HEK293 (cell line): ENCODE measurements around the gene BRIX1.

Source experiments
- EGR2 ChIP-seq: fragments of 450-650 bp; formaldehyde crosslinking; IDR thresholded peaks from 2 replicates; pipeline ENCODE4 v1.5.1; 2016; ENCODE audit warnings: low read depth, missing biosample characterization, missing genetic modification characterization
- GLI4 ChIP-seq: fragments of 450-650 bp; formaldehyde crosslinking; IDR thresholded peaks from 2 replicates; pipeline ENCODE4 v1.5.1; 2016; ENCODE audit warnings: missing biosample characterization, missing genetic modification characterization
- INSM2 ChIP-seq: fragments of 450-650 bp; formaldehyde crosslinking; IDR thresholded peaks from 2 replicates; pipeline ENCODE4 v1.5.1; 2016; ENCODE audit warnings: missing biosample characterization, missing genetic modification characterization
- KLF17 ChIP-seq: fragments of 450-650 bp; formaldehyde crosslinking; IDR thresholded peaks from 2 replicates; pipeline ENCODE4 v1.5.1; 2016; ENCODE audit warnings: missing biosample characterization, missing genetic modification characterization
- KLF9 ChIP-seq: fragments of 450-650 bp; formaldehyde crosslinking; IDR thresholded peaks from 2 replicates; pipeline ENCODE4 v1.5.1; 2016; ENCODE audit warnings: missing biosample characterization, missing genetic modification characterization, low read depth
- MYNN ChIP-seq: fragments of 450-650 bp; formaldehyde crosslinking; IDR thresholded peaks from 2 replicates; pipeline ENCODE4 v1.5.1; 2016; ENCODE audit warnings: missing biosample characterization, missing genetic modification characterization, borderline replicate concordance
- YY2 ChIP-seq: fragments of 450-650 bp; formaldehyde crosslinking; IDR thresholded peaks from 2 replicates; pipeline ENCODE4 v1.5.1; 2016; ENCODE audit warnings: missing biosample characterization, missing genetic modification characterization
- ZNF146 ChIP-seq: fragments of 450-650 bp; formaldehyde crosslinking; IDR thresholded peaks from 2 replicates; pipeline ENCODE4 v1.5.1; 2016; ENCODE audit warnings: missing biosample characterization, missing genetic modification characterization
- ZNF155 ChIP-seq: fragments of 450-650 bp; formaldehyde crosslinking; IDR thresholded peaks from 2 replicates; pipeline ENCODE4 v1.5.1; 2016; ENCODE audit warnings: missing biosample characterization, missing genetic modification characterization
- ZNF174 ChIP-seq: fragments of 450-650 bp; formaldehyde crosslinking; IDR thresholded peaks from 2 replicates; pipeline ENCODE4 v1.5.0; 2017; ENCODE audit warnings: missing biosample characterization, mild to moderate bottlenecking, missing genetic modification characterization
- ZNF214 ChIP-seq: fragments of 450-650 bp; formaldehyde crosslinking; IDR thresholded peaks from 2 replicates; pipeline ENCODE4 v1.5.1; 2017; ENCODE audit warnings: missing biosample characterization, mild to moderate bottlenecking, missing genetic modification characterization, borderline replicate concordance
- ZNF223 ChIP-seq: fragments of 450-650 bp; formaldehyde crosslinking; IDR thresholded peaks from 2 replicates; pipeline ENCODE4 v1.5.1; 2016; ENCODE audit warnings: missing biosample characterization, missing genetic modification characterization
- ZNF274 ChIP-seq, 2 experiments: fragments of 200-500 bp in 1 of 2; fragments of 450-650 bp in 1 of 2; sonication (Bioruptor generic) in 1 of 2; formaldehyde crosslinking in 1 of 2; IDR thresholded peaks; 2 replicates each; pipeline versions ENCODE4 v1.5.1 to v1.6.1; 2014 to 2016; ENCODE audit warnings: borderline replicate concordance in 1 of 2, inconsistent platforms in 1 of 2, low read length in 1 of 2, missing biosample characterization in 1 of 2, missing genetic modification characterization in 1 of 2
- ZNF302 ChIP-seq: fragments of 450-650 bp; formaldehyde crosslinking; IDR thresholded peaks from 2 replicates; pipeline ENCODE4 v1.5.1; 2016; ENCODE audit warnings: missing biosample characterization, missing genetic modification characterization, low read depth
- ZNF391 ChIP-seq: fragments of 450-650 bp; formaldehyde crosslinking; IDR thresholded peaks from 2 replicates; pipeline ENCODE4 v1.5.1; 2016; ENCODE audit warnings: low read depth, missing biosample characterization, missing genetic modification characterization, borderline replicate concordance
- ZNF501 ChIP-seq: fragments of 450-650 bp; formaldehyde crosslinking; IDR thresholded peaks from 2 replicates; pipeline ENCODE4 v1.5.1; 2016; ENCODE audit warnings: missing biosample characterization, missing genetic modification characterization
- ZNF555 ChIP-seq: fragments of 450-650 bp; formaldehyde crosslinking; conservative IDR thresholded peaks from 2 replicates; pipeline ENCODE4 v1.5.1; 2017; ENCODE audit warnings: missing biosample characterization, mild to moderate bottlenecking, missing genetic modification characterization, inconsistent platforms
- ZNF560 ChIP-seq: fragments of 450-650 bp; formaldehyde crosslinking; IDR thresholded peaks from 2 replicates; pipeline ENCODE4 v1.5.1; 2017; ENCODE audit warnings: missing biosample characterization, missing genetic modification characterization, borderline replicate concordance
- ZNF610 ChIP-seq: fragments of 450-650 bp; formaldehyde crosslinking; IDR thresholded peaks from 2 replicates; pipeline ENCODE4 v1.5.1; 2016; ENCODE audit warnings: missing biosample characterization, missing genetic modification characterization, borderline replicate concordance
- ZNF677 ChIP-seq: fragments of 450-650 bp; IDR thresholded peaks from 2 replicates; pipeline ENCODE4 v1.5.0; 2018; ENCODE audit warnings: missing biosample characterization, mild to moderate bottlenecking, missing genetic modification characterization, moderate library complexity
- ZNF692 ChIP-seq: fragments of 450-650 bp; formaldehyde crosslinking; IDR thresholded peaks from 2 replicates; pipeline ENCODE4 v1.5.1; 2016; ENCODE audit warnings: missing biosample characterization, missing genetic modification characterization
- ZNF792 ChIP-seq: fragments of 450-650 bp; formaldehyde crosslinking; IDR thresholded peaks from 2 replicates; pipeline ENCODE4 v1.5.1; 2016; ENCODE audit warnings: missing biosample characterization, missing genetic modification characterization
- ZNF830 ChIP-seq: fragments of 450-650 bp; IDR thresholded peaks from 2 replicates; pipeline ENCODE4 v1.5.0; 2018; ENCODE audit warnings: missing biosample characterization, missing genetic modification characterization, low read depth, mild to moderate bottlenecking, moderate library complexity
- TF ChIP-seq, protein P1 (sequence below): fragments of 450-650 bp; formaldehyde crosslinking; IDR thresholded peaks from 2 replicates; pipeline ENCODE4 v1.5.1; 2016; ENCODE audit warnings: missing biosample characterization, missing genetic modification characterization
- TF ChIP-seq, protein P2 (sequence below): fragments of 450-650 bp; formaldehyde crosslinking; IDR thresholded peaks from 2 replicates; pipeline ENCODE4 v1.5.1; 2016; ENCODE audit warnings: missing biosample characterization, missing genetic modification characterization
- TF ChIP-seq, protein P3 (sequence below): fragments of 450-650 bp; formaldehyde crosslinking; IDR thresholded peaks from 2 replicates; pipeline ENCODE4 v1.5.1; 2016; ENCODE audit warnings: missing biosample characterization, missing genetic modification characterization
- TF ChIP-seq, protein P4 (sequence below): fragments of 450-650 bp; formaldehyde crosslinking; IDR thresholded peaks from 2 replicates; pipeline ENCODE4 v1.5.1; 2017; ENCODE audit warnings: missing biosample characterization, missing genetic modification characterization

Gene BRIX1

GRCh38 chr5:34929720-34930461 is 14.4 kb downstream of the BRIX1 start (continued):
- TF ChIP-seq, protein P1, sequence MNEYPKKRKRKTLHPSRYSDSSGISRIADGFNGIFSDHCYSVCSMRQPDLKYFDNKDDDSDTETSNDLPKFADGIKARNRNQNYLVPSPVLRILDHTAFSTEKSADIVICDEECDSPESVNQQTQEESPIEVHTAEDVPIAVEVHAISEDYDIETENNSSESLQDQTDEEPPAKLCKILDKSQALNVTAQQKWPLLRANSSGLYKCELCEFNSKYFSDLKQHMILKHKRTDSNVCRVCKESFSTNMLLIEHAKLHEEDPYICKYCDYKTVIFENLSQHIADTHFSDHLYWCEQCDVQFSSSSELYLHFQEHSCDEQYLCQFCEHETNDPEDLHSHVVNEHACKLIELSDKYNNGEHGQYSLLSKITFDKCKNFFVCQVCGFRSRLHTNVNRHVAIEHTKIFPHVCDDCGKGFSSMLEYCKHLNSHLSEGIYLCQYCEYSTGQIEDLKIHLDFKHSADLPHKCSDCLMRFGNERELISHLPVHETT (tag by site-specific recombination): no peak
- TF ChIP-seq ZNF677 (tag by site-specific recombination) (no peak), ZNF692 (tag by site-specific recombination) (peak; percentile 73), ZNF174 (no peak), ZNF274 (IDR thresholded peaks at IDR 0.05; ENCODE audit: low read length) (no peak), ZNF274 (tag by site-specific recombination; IDR thresholded peaks at IDR 0.05; ENCODE audit: borderline replicate concordance) (no peak), KLF17 (peak; percentile 86), YY2 (tag by site-specific recombination) (no peak), MYNN (tag by site-specific recombination) (peak; percentile 42; the same call in 1 of the 2 replicates), ZNF223 (tag by site-specific recombination) (no peak), EGR2 (no peak), ZNF146 (tag by site-specific recombination) (no peak), ZNF555 (tag by site-specific recombination) (no peak), ZNF214 (no peak), ZNF391 (tag by site-specific recombination) (peak; percentile 34; the same call in 1 of the 2 replicates), INSM2 (peak; percentile 51; the same call in 1 of the 2 replicates), GLI4 (tag by site-specific recombination) (no peak), ZNF155 (no peak), ZNF610 (tag by site-specific recombination) (0 out of 2 replicates have a peak, but pooled peaks have one; percentile 52), ZNF560 (tag by site-specific recombination) (no peak), ZNF501 (tag by site-specific recombination) (peak; percentile 85), ZNF302 (tag by site-specific recombination) (no peak), ZNF792 (tag by site-specific recombination) (no peak), KLF9 (tag by site-specific recombination) (peak; percentile 56), ZNF830 (tag by site-specific recombination) (no peak)
- TF ChIP-seq, protein P2, sequence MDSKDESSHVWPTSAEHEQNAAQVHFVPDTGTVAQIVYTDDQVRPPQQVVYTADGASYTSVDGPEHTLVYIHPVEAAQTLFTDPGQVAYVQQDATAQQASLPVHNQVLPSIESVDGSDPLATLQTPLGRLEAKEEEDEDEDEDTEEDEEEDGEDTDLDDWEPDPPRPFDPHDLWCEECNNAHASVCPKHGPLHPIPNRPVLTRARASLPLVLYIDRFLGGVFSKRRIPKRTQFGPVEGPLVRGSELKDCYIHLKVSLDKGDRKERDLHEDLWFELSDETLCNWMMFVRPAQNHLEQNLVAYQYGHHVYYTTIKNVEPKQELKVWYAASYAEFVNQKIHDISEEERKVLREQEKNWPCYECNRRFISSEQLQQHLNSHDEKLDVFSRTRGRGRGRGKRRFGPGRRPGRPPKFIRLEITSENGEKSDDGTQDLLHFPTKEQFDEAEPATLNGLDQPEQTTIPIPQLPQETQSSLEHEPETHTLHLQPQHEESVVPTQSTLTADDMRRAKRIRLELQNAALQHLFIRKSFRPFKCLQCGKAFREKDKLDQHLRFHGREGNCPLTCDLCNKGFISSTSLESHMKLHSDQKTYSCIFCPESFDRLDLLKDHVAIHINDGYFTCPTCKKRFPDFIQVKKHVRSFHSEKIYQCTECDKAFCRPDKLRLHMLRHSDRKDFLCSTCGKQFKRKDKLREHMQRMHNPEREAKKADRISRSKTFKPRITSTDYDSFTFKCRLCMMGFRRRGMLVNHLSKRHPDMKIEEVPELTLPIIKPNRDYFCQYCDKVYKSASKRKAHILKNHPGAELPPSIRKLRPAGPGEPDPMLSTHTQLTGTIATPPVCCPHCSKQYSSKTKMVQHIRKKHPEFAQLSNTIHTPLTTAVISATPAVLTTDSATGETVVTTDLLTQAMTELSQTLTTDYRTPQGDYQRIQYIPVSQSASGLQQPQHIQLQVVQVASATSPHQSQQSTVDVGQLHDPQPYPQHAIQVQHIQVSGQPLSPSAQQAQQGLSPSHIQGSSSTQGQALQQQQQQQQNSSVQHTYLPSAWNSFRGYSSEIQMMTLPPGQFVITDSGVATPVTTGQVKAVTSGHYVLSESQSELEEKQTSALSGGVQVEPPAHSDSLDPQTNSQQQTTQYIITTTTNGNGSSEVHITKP (tag by site-specific recombination): 0 out of 2 replicates have a peak, but pooled peaks have one; percentile 23
- TF ChIP-seq, protein P3, sequence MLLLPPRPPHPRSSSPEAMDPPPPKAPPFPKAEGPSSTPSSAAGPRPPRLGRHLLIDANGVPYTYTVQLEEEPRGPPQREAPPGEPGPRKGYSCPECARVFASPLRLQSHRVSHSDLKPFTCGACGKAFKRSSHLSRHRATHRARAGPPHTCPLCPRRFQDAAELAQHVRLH: 0 out of 2 replicates have a peak, but pooled peaks have one; percentile 16
- TF ChIP-seq, protein P4, sequence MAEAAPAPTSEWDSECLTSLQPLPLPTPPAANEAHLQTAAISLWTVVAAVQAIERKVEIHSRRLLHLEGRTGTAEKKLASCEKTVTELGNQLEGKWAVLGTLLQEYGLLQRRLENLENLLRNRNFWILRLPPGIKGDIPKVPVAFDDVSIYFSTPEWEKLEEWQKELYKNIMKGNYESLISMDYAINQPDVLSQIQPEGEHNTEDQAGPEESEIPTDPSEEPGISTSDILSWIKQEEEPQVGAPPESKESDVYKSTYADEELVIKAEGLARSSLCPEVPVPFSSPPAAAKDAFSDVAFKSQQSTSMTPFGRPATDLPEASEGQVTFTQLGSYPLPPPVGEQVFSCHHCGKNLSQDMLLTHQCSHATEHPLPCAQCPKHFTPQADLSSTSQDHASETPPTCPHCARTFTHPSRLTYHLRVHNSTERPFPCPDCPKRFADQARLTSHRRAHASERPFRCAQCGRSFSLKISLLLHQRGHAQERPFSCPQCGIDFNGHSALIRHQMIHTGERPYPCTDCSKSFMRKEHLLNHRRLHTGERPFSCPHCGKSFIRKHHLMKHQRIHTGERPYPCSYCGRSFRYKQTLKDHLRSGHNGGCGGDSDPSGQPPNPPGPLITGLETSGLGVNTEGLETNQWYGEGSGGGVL (tag by site-specific recombination): peak; percentile 43; the same call in 1 of the 2 replicates
